Esophagus (tissue), 2 donors: ENCODE results near the gene WBP2NL. TPM values are rescaled to one million over a fixed set of nuclear protein-coding genes. Genes with fewer than 3 reads are reported as not detected.

Source experiments
- H3K27ac ChIP-seq, 2 donors: one replicate each; pipeline ENCODE4 v1.5.1; 2013; ENCODE audit warnings: low read depth in 2 of 2, mild to moderate bottlenecking in 2 of 2, inconsistent platforms in 1 of 2, low read length in 1 of 2, moderate library complexity in 1 of 2
- H3K27me3 ChIP-seq, 2 donors: one replicate each; pipeline ENCODE4 v1.6.1; 2013; ENCODE audit warnings: low read length in 2 of 2, control low read depth in 1 of 2, mild to moderate bottlenecking in 1 of 2; ENCODE audit not compliant: insufficient read depth in 2 of 2, control insufficient read depth in 1 of 2
- H3K36me3 ChIP-seq, 2 donors: one replicate each; pipeline ENCODE4 v1.6.1; 2013; ENCODE audit warnings: low read length in 1 of 2; ENCODE audit not compliant: control insufficient read depth in 2 of 2, insufficient read depth in 2 of 2
- H3K4me1 ChIP-seq, 2 donors: one replicate each; pipeline ENCODE4 v1.6.1; 2013; ENCODE audit warnings: low read length in 1 of 2; ENCODE audit not compliant: control insufficient read depth in 2 of 2, insufficient read depth in 2 of 2
- H3K4me3 ChIP-seq, 2 donors: one replicate each; pipeline ENCODE4 v1.5.1; 2013; ENCODE audit warnings: low read length in 2 of 2, mild to moderate bottlenecking in 2 of 2, low read depth in 1 of 2, moderate library complexity in 1 of 2
- H3K9me3 ChIP-seq, 2 donors: one replicate each; pipeline ENCODE4 v1.6.1; 2013; ENCODE audit warnings: mild to moderate bottlenecking in 2 of 2, low read depth in 1 of 2, low read length in 1 of 2, moderate library complexity in 1 of 2; ENCODE audit not compliant: control insufficient read depth in 2 of 2, insufficient read depth in 1 of 2
- WGBS, 2 donors: extraction: QIAGEN DNeasy Blood & Tissue Kit; methylation state at CpG; one replicate each; pipeline ENCODE4 v1.1.7; 2013; 5-methylcytosine and 5-hydroxymethylcytosine counted together
- polyA plus RNA-seq, 2 donors: library from polyadenylated mRNA; stranded (reverse); fragments of 200-250 nt; gene quantifications; one replicate each; pipeline ENCODE4 v1.2.3, GENCODE V29; 2013
- donor health status: healthy with polysubstance abuse.
- donor health status: Bipolar disorder and iron deficiency.

WBP2NL gene
- polyA plus RNA-seq, 2 donors, result 0.13 to 0.59 TPM

DNA sequence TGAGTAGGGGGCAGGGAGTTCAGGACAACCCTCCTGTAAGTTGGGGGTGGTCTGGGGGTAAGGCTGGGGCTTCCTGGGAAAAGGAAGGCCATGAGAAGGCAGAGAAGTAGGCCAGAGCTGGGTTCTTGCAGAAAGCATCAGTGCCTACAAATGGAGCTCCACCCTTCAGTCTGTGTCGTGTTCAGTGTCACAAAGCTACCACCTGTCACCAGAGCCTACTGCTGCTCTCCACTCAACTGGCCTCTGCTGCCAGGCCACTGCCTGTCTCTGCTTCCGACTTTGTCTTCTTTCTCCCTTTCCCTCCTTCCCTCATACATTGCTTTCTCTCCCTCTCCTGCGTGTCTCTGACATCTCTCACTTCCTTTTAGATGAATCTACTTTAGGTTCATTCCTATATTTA lies 3.4 kb upstream of the WBP2NL start:
- H3K9me3 ChIP-seq, result no peaks in the 10 kb centered on the region
- H3K27me3 ChIP-seq, result no peaks in the 10 kb centered on the region
- H3K4me1 ChIP-seq, result peaks cover 0 to 6% of the 10 kb centered on the region in 2 donors
- H3K27ac ChIP-seq, result no peak overlapping the region
- H3K36me3 ChIP-seq, result no peaks in the 10 kb centered on the region
- 69 to 73% methylated on average over 2 to 3 of the region's 3 CpGs for WGBS, 2 donors
- no peak overlapping the region for H3K4me3 ChIP-seq

GRCh38 chr22:41996826-41997225 lies 1.8 kb upstream of the WBP2NL start:
- H3K9me3 ChIP-seq, result no peaks in the 10 kb centered on the region
- no peak overlapping the region for H3K4me3 ChIP-seq
- H3K27ac ChIP-seq, result no peak overlapping the region
- 79 to 83% methylated on average over 5 of the region's 5 CpGs for WGBS, 2 donors
- no peaks in the 10 kb centered on the region for H3K27me3 ChIP-seq
- peaks cover 0 to 2% of the 10 kb centered on the region in 2 donors for H3K36me3 ChIP-seq
- peaks cover 0 to 6% of the 10 kb centered on the region in 2 donors for H3K4me1 ChIP-seq

- H3K27ac ChIP-seq, result no peak overlapping the region
- no peaks in the 10 kb centered on the region for H3K9me3 ChIP-seq
- WGBS, 2 donors, result 96 to 100% methylated on average over 8 of the region's 8 CpGs
- no peaks in the 10 kb centered on the region for H3K27me3 ChIP-seq
- H3K36me3 ChIP-seq, result peaks cover 0 to 2% of the 10 kb centered on the region in 2 donors
- peaks cover 0 to 6% of the 10 kb centered on the region in 2 donors for H3K4me1 ChIP-seq
- H3K4me3 ChIP-seq, result no peak overlapping the region
Measured at GRCh38 chr22:42000466-42000865, 1.9 kb downstream of the WBP2NL start.

DNA sequence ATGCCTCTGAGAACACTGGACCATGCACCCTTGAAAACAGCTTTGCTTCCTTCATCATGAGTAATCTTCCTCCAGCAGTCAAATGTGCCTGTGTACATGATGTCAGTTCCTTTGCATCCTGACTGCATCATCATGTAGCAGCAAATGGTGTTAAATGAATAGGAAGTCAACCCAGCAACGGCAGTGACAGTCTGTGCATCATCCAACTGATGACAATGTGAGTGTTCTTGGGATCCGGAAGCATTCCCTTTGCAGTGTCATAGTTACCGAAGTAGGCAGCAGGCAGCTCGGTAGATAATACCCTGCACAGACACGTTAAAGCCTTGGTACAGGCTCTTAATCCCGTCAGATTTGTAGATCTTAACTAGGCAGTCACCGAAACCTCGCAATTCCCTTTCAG lies 2.5 kb downstream of the WBP2NL start:
- Histone ChIP-seq H3K4me1 (peaks cover 0 to 6% of the 10 kb centered on the region in 2 donors), H3K36me3 (peaks cover 0 to 2% of the 10 kb centered on the region in 2 donors), H3K27ac (no peak overlapping the region), H3K9me3 (no peaks in the 10 kb centered on the region), H3K27me3 (no peaks in the 10 kb centered on the region), H3K4me3 (no peak overlapping the region)
- WGBS, 2 donors, result 80 to 89% methylated on average over 8 of the region's 8 CpGs

DNA sequence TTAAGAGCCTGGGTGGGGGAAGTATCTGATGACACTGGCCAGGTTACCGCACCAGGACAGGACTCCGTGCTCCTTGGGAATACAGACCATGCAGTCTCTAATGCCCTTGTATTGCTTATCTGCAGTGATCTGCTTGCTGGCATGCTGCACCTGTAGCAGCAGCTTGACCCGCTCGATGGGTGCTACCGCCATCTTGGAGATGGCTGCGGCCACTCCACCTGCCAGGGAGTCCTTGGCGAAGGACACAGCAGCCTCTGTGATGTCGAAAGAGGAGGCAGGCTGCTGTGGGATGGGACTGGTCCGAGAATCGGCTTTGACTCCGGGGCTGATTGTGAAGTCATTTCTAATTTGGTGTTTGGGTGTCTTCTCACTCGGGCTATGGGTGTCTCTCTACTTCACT lies 3.1 kb downstream of the WBP2NL start:
- no peaks in the 10 kb centered on the region for H3K27me3 ChIP-seq
- WGBS, 2 donors, result 94 to 97% methylated on average over 12 of the region's 12 CpGs
- peaks cover 0 to 2% of the 10 kb centered on the region in 2 donors for H3K36me3 ChIP-seq
- no peak overlapping the region for H3K27ac ChIP-seq
- H3K9me3 ChIP-seq, result no peaks in the 10 kb centered on the region
- peaks cover 0 to 6% of the 10 kb centered on the region in 2 donors for H3K4me1 ChIP-seq
- H3K4me3 ChIP-seq, result no peak overlapping the region

GRCh38 chr22:42007922-42008321 lies 9.3 kb downstream of the WBP2NL start:
- 74 to 78% methylated on average over 4 of the region's 4 CpGs for WGBS, 2 donors
- no peaks in the 10 kb centered on the region for H3K9me3 ChIP-seq
- no peaks in the 10 kb centered on the region for H3K36me3 ChIP-seq
- H3K4me3 ChIP-seq, result no peak overlapping the region
- no peaks in the 10 kb centered on the region for H3K4me1 ChIP-seq
- no peaks in the 10 kb centered on the region for H3K27me3 ChIP-seq
- no peak overlapping the region for H3K27ac ChIP-seq

- Histone ChIP-seq H3K4me1 (no peaks in the 10 kb centered on the region), H3K27ac (no peak overlapping the region), H3K27me3 (no peaks in the 10 kb centered on the region), H3K36me3 (no peaks in the 10 kb centered on the region), H3K4me3 (no peak overlapping the region), H3K9me3 (no peaks in the 10 kb centered on the region)
- WGBS, 2 donors, result 94 to 96% methylated on average over 7 of the region's 7 CpGs
Measured at GRCh38 chr22:42010778-42011177, 12.2 kb downstream of the WBP2NL start.

- Histone ChIP-seq H3K4me1 (no peaks in the 10 kb centered on the region), H3K27me3 (no peaks in the 10 kb centered on the region), H3K27ac (no peak overlapping the region), H3K9me3 (no peaks in the 10 kb centered on the region), H3K4me3 (no peak overlapping the region), H3K36me3 (no peaks in the 10 kb centered on the region)
- WGBS, 2 donors, result 89 to 94% methylated on average over 4 of the region's 4 CpGs
Measured at GRCh38 chr22:42013385-42013784, 14.8 kb downstream of the WBP2NL start.

GRCh38 chr22:42016111-42016510 lies 17.5 kb downstream of the WBP2NL start:
- no peak overlapping the region for H3K27ac ChIP-seq
- H3K4me1 ChIP-seq, result no peaks in the 10 kb centered on the region
- no peak overlapping the region for H3K4me3 ChIP-seq
- no peaks in the 10 kb centered on the region for H3K27me3 ChIP-seq
- no peaks in the 10 kb centered on the region for H3K36me3 ChIP-seq
- 77 to 84% methylated on average over 10 of the region's 10 CpGs for WGBS, 2 donors
- H3K9me3 ChIP-seq, result no peaks in the 10 kb centered on the region

DNA sequence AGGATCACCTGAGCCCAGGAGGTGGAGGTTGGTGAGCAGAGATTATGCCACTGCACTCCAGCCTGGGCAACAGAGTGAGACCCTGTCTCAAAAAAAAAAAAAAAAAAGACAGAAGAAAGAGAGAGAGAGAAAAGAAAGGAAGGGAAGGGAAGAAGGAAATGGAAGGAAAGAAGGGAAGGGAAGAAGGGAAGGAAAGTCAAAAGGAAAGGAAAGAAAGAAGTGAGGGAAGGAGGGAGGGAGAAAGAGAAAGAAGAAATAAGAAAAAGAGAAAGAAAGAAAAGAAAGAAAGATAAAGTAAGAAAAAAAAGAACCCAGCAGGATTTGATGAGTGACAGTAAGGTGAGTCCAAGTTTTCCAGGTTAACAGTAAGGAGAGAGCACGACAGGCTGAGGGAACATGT lies 19.6 kb downstream of the WBP2NL start:
- H3K27me3 ChIP-seq, result no peaks in the 10 kb centered on the region
- no peak overlapping the region for H3K27ac ChIP-seq
- WGBS, 2 donors, result 61 to 62% methylated on average over 1 of the region's 1 CpG
- peaks cover 0 to 3% of the 10 kb centered on the region in 2 donors for H3K4me1 ChIP-seq
- no peaks in the 10 kb centered on the region for H3K36me3 ChIP-seq
- H3K9me3 ChIP-seq, result no peaks in the 10 kb centered on the region
- H3K4me3 ChIP-seq, result no peak overlapping the region
